IPS-20b (cell line): ENCODE measurements around the gene L1CAM.

ENCODE experiments used
- H3K27ac ChIP-seq: one replicate; pipeline ENCODE4 v1.5.1; 2013; ENCODE audit warnings: low read length
- H3K27me3 ChIP-seq: 2 replicates; pipeline ENCODE4 v1.6.1; 2013; ENCODE audit warnings: mild to moderate bottlenecking, low read length, inconsistent platforms; ENCODE audit not compliant: insufficient read depth
- H3K36me3 ChIP-seq: 2 replicates; pipeline ENCODE4 v1.6.1; 2013; ENCODE audit warnings: low read depth, mild to moderate bottlenecking, inconsistent platforms, low read length, moderate library complexity; ENCODE audit not compliant: insufficient read depth
- H3K4me1 ChIP-seq: 2 replicates; pipeline ENCODE4 v1.6.1; 2013; ENCODE audit warnings: mild to moderate bottlenecking, control low read depth, inconsistent platforms, low read length, moderate library complexity; ENCODE audit not compliant: insufficient read depth
- H3K4me3 ChIP-seq: 2 replicates; pipeline ENCODE4 v1.5.1; 2013; ENCODE audit warnings: mild to moderate bottlenecking, low read length, inconsistent platforms
- H3K9ac ChIP-seq: 2 replicates; pipeline ENCODE4 v1.6.1; 2013; ENCODE audit warnings: low read depth, mild to moderate bottlenecking, inconsistent platforms, low read length, moderate library complexity
- H3K9me3 ChIP-seq: 2 replicates; pipeline ENCODE4 v1.6.1; 2013; ENCODE audit warnings: mild to moderate bottlenecking, low read depth, low read length, inconsistent platforms; ENCODE audit not compliant: insufficient read depth

Gene L1CAM

GRCh38 chrX:153871946-153872878, 13.8 kb downstream of the L1CAM start:
- Histone ChIP-seq H3K36me3 (no peaks in the 10 kb centered on the region), H3K27me3 (0 out of 2 replicates have a peak, but pooled peaks cover 3% of the 10 kb centered on the region), H3K4me3 (no peak overlapping the region), H3K9me3 (no peaks in the 10 kb centered on the region), H3K4me1 (peaks cover 3% of the 10 kb centered on the region; the same call in 1 of the 2 replicates), H3K9ac (no peak overlapping the region), H3K27ac (no peak overlapping the region)

DNA sequence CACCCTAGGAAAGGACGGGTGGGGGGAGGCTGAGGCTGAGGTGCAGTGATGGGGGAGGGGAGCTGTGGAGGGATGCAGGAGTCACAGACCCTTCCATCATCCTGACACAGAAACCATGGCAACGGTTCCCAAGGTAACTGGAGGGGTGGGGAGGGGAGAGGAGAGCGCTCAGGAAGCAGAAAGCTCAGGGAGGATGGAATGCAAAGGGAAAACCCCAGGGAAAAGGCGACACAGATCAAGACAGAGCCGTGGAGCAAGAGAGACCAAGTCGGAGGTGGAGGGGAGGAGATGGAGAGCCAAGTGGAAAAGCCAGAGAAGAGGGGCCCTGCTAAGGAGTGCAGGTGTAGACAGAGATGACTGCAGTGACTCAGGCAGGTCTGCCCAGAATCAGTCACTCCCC, 14.5 kb downstream of the L1CAM start:
- peaks cover 3% of the 10 kb centered on the region; the same call in 1 of the 2 replicates for H3K4me1 ChIP-seq
- no peaks in the 10 kb centered on the region for H3K36me3 ChIP-seq
- H3K4me3 ChIP-seq, result no peak overlapping the region
- H3K9me3 ChIP-seq, result no peaks in the 10 kb centered on the region
- H3K9ac ChIP-seq, result no peak overlapping the region
- no peak overlapping the region for H3K27ac ChIP-seq
- 0 out of 2 replicates have a peak, but pooled peaks cover 3% of the 10 kb centered on the region for H3K27me3 ChIP-seq

- H3K9me3 ChIP-seq, result no peaks in the 10 kb centered on the region
- H3K4me1 ChIP-seq, result no peaks in the 10 kb centered on the region
- H3K9ac ChIP-seq, result no peak overlapping the region
- H3K27ac ChIP-seq, result no peak overlapping the region
- H3K36me3 ChIP-seq, result no peaks in the 10 kb centered on the region
- H3K27me3 ChIP-seq, result no peaks in the 10 kb centered on the region
- no peak overlapping the region for H3K4me3 ChIP-seq
These were observed 15.1 kb downstream of the L1CAM start for GRCh38 chrX:153870791-153871360.

DNA sequence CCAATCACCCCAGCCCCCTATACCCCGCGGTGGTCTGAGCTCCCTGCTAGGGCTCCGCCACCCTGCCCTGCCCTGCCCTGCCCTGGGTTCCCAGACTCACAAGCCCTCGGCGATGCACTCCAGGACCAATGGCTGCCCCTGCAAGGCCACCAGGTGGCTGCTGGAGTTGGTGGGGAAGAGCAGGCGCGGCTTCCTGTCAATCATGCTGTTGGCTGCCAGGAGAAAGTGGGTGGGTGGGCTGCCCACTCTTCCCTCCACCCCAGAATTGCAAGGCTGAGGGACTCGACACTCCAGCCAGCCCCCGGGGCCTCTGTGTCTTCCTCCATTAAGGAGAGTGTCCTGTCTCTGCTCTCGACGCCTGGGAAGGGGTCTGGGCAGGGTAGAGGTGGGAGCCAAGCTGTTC, 15.7 kb downstream of the L1CAM start:
- Histone ChIP-seq H3K27ac (no peak overlapping the region), H3K9ac (no peak overlapping the region), H3K27me3 (no peaks in the 10 kb centered on the region), H3K9me3 (no peaks in the 10 kb centered on the region), H3K36me3 (no peaks in the 10 kb centered on the region), H3K4me3 (no peak overlapping the region), H3K4me1 (no peaks in the 10 kb centered on the region)

GRCh38 chrX:153869473-153870287, 16.3 kb downstream of the L1CAM start:
- Histone ChIP-seq H3K4me1 (no peaks in the 10 kb centered on the region), H3K36me3 (no peaks in the 10 kb centered on the region), H3K27me3 (no peaks in the 10 kb centered on the region), H3K9ac (no peak overlapping the region), H3K9me3 (no peaks in the 10 kb centered on the region), H3K4me3 (no peak overlapping the region), H3K27ac (no peak overlapping the region)

- H3K9ac ChIP-seq, result no peak overlapping the region
- H3K36me3 ChIP-seq, result no peaks in the 10 kb centered on the region
- H3K4me3 ChIP-seq, result no peak overlapping the region
- H3K27me3 ChIP-seq, result no peaks in the 10 kb centered on the region
- no peaks in the 10 kb centered on the region for H3K9me3 ChIP-seq
- no peak overlapping the region for H3K27ac ChIP-seq
- H3K4me1 ChIP-seq, result no peaks in the 10 kb centered on the region
These were observed 17.1 kb downstream of the L1CAM start for GRCh38 chrX:153868576-153869472.

DNA sequence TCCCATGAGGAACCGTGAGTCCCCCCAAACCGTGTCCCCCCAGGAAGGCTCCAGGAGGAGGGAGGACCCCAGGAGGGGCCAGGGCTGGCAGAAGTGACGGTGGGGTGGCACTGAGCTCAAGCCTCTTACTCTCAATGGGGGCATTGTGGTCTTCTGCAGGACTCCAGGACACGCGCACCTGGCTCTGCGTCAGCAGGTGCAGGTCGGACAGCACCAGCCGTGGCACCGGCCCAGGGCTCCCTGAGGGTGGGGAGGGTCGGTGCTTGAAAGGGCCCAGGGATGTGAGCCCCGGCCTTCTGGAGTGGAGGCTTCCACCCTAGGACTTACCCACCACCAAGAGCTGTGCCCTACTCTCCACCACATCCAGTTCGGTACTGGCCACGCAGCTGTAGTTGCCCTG, 18.3 kb downstream of the L1CAM start:
- Histone ChIP-seq H3K27me3 (no peaks in the 10 kb centered on the region), H3K27ac (no peak overlapping the region), H3K9me3 (no peaks in the 10 kb centered on the region), H3K9ac (no peak overlapping the region), H3K36me3 (no peaks in the 10 kb centered on the region), H3K4me1 (no peaks in the 10 kb centered on the region; the same call in 1 of the 2 replicates), H3K4me3 (no peak overlapping the region)

DNA sequence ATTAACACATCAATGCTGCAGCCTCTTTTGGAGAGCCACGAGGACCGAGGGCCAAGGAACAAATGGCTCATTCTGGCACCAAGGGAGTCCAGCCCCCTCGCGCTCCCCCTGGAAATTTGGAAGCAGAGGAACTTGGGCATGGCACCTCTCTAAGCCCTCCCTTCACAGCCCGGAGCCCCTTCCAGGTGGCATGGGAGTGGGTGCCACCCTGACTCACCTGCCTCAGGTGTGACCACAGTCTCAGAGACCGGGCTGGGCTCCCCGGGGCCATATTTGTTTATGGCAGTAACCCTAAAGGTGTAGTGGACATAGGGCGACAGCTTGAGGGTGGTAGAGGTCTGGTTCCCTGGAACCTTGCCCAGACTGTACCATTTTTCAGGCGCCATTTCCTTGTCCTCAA, 18.8 kb downstream of the L1CAM start:
- H3K4me3 ChIP-seq, result no peak overlapping the region
- no peaks in the 10 kb centered on the region for H3K9me3 ChIP-seq
- H3K27me3 ChIP-seq, result no peaks in the 10 kb centered on the region
- H3K27ac ChIP-seq, result no peak overlapping the region
- no peaks in the 10 kb centered on the region; the same call in 1 of the 2 replicates for H3K4me1 ChIP-seq
- H3K36me3 ChIP-seq, result no peaks in the 10 kb centered on the region
- no peak overlapping the region for H3K9ac ChIP-seq

- Histone ChIP-seq H3K4me1 (no peaks in the 10 kb centered on the region; the same call in 1 of the 2 replicates), H3K9me3 (no peaks in the 10 kb centered on the region), H3K27ac (no peak overlapping the region), H3K36me3 (no peaks in the 10 kb centered on the region), H3K4me3 (no peak overlapping the region), H3K9ac (no peak overlapping the region), H3K27me3 (no peaks in the 10 kb centered on the region)
These were observed 19.5 kb downstream of the L1CAM start for GRCh38 chrX:153866302-153867019.

GRCh38 chrX:153865685-153866084, 20.3 kb downstream of the L1CAM start:
- Histone ChIP-seq H3K4me1 (no peaks in the 10 kb centered on the region; the same call in 1 of the 2 replicates), H3K4me3 (no peak overlapping the region), H3K27me3 (no peaks in the 10 kb centered on the region), H3K9ac (no peak overlapping the region), H3K27ac (no peak overlapping the region), H3K9me3 (no peaks in the 10 kb centered on the region), H3K36me3 (no peaks in the 10 kb centered on the region)
